ENCODE results near the gene TMEM150C.
"Not testable (repeated sequence)": the region's sequence is repeated elsewhere in the genome, so short reads cannot be mapped to it uniquely, and the experiment has no call there.

Gene TMEM150C

DNA sequence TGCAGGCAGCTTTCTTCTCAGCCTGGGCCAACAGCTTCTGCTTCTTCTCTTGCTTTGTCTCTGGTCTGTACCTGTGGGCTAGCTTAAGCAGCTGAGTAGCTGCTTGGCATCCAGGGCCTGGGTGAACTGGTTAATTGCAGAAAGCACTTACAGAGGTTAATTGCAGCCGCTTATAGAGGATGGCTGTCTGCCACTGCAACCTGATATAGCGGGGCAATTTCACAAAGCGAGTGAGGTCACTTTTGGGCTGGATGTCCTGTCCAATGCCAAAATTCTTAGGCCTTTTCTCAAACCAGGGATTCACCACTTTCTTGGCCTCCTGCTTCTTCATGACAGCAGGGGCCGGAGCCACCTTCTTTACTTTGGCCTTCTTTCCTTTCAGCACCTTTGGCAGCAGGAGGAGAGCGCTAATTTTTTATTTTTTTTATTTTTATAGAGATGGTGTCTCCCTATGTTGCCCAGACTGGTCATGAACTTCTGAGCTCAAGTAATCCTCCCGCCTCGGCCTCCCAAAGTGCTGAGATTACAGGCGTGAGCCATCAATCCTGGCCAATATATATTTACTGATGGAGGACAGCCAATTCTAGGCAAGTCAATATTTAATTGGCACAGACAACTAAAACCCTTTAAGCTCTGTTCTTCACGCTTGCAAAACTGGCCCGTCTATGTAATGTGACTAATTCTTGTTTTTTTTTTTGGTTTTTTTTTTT is 70.4 kb downstream of the TMEM150C start:
- peaks cover 0 to 3% of the 10 kb centered on the region in 2 donors for H3K36me3 ChIP-seq (ENCODE audit: control insufficient read depth in 1 of 2, insufficient read depth in 2 of 2, low read length in 2 of 2)
- no peaks in the 10 kb centered on the region for H3K9me3 ChIP-seq (ENCODE audit: control insufficient read depth in 1 of 2, low read length in 2 of 2)
- H3K27ac ChIP-seq (ENCODE audit: low read length), result no peak overlapping the region
- no peaks in the 10 kb centered on the region for H3K4me1 ChIP-seq (ENCODE audit: control insufficient read depth in 1 of 2, insufficient read depth in 2 of 2, low read length in 2 of 2)
- no peak overlapping the region for H3K4me3 ChIP-seq (ENCODE audit: low read depth in 1 of 2, low read length in 2 of 2)
- H3K27me3 ChIP-seq (ENCODE audit: low read depth, low read length), result no peaks in the 10 kb centered on the region

DNA sequence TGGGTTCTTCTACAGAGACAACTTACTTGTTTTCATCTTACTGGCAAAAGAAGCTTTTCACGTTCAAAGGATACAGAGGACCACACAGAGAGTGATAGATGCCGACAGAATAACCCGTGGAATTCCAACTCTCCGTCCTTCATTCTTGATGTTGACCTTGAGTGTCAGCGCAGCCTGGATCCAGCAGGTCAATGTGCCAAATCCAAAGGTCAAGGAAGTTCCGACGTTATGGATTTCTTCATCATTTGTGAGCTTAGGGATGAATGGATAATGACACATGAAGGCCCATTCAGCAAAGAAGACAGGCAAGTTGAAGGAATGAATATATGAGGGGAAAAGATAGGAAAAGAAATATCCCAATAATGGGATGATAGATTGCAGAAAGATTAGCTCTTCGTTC is 71.8 kb downstream of the TMEM150C start:
- no peaks in the 10 kb centered on the region for H3K27me3 ChIP-seq (ENCODE audit: low read depth, low read length)
- H3K36me3 ChIP-seq (ENCODE audit: control insufficient read depth in 1 of 2, insufficient read depth in 2 of 2, low read length in 2 of 2), result no peaks in the 10 kb centered on the region
- H3K9me3 ChIP-seq (ENCODE audit: control insufficient read depth in 1 of 2, low read length in 2 of 2), result no peaks in the 10 kb centered on the region
- H3K27ac ChIP-seq (ENCODE audit: low read length), result no peak overlapping the region
- H3K4me1 ChIP-seq (ENCODE audit: control insufficient read depth in 1 of 2, insufficient read depth in 2 of 2, low read length in 2 of 2), result no peaks in the 10 kb centered on the region
- H3K4me3 ChIP-seq (ENCODE audit: low read depth in 1 of 2, low read length in 2 of 2), result no peak overlapping the region

DNA sequence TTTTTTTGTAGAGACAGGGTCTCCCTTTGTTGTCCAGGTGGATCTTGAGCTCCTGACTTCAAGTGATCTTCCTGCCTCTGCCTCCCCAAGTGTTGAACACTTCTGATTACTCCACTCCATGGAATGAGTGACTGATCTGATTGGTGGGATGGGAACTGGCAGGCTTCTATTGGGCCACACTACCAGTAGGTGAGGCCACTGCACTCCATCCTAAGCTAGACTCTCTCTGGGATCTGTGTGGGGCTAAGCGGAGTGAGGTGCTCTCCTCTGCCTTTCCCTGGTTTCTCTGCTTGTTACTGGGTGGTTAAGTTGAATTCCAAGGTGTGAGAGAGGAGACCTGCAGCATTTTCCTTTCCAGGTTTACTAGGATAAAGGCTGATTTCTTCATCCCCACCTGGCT is 72.7 kb downstream of the TMEM150C start:
- Histone ChIP-seq H3K9me3 (ENCODE audit: control insufficient read depth in 1 of 2, low read length in 2 of 2) (no peaks in the 10 kb centered on the region), H3K4me3 (ENCODE audit: low read depth in 1 of 2, low read length in 2 of 2) (no peak overlapping the region), H3K4me1 (ENCODE audit: control insufficient read depth in 1 of 2, insufficient read depth in 2 of 2, low read length in 2 of 2) (no peaks in the 10 kb centered on the region), H3K27ac (ENCODE audit: low read length) (no peak overlapping the region), H3K36me3 (ENCODE audit: control insufficient read depth in 1 of 2, insufficient read depth in 2 of 2, low read length in 2 of 2) (no peaks in the 10 kb centered on the region), H3K27me3 (ENCODE audit: low read depth, low read length) (no peaks in the 10 kb centered on the region)

DNA sequence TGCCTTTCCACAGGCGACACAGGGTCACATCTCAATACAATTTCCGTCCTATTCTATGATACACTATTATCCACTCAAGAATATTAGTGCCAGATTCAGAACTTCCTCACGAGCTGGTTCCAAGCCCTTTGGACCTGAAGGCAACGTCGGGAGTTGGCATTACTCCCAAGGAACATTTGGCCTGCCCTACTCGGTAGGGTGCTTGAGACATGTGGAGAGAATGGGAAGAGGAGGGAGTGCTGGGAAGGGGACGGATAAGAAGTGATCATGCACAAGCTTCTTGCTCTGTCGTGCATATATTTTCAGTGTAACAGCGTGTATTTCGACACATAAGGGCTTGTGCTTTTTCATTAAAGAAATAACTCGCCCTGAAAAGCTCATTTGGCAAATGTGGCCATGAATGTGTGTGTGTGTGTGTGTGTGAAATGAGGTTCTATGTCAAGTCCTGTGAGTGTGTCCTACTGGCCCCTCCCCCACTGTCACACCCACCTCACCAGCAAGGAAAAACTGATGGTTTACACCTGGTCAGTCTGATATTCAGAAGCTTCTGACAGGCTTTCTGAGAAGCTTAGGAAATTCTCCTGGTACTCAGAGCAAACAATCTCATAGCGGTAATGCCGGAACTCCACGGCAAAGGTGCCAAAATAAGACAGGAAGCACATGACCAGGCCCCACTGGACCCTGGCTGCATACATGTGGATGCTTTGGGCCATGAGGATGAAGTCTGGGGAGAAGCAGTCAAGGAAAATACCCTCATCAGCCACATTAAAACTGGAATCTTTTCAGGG is 76.6 kb downstream of the TMEM150C start:
- no peaks in the 10 kb centered on the region for H3K27me3 ChIP-seq (ENCODE audit: low read depth, low read length)
- no peaks in the 10 kb centered on the region for H3K36me3 ChIP-seq (ENCODE audit: control insufficient read depth in 1 of 2, insufficient read depth in 2 of 2, low read length in 2 of 2)
- H3K9me3 ChIP-seq (ENCODE audit: control insufficient read depth in 1 of 2, low read length in 2 of 2), result no peaks in the 10 kb centered on the region
- H3K4me3 ChIP-seq (ENCODE audit: low read depth in 1 of 2, low read length in 2 of 2), result no peak overlapping the region
- H3K27ac ChIP-seq (ENCODE audit: low read length), result no peak overlapping the region
- H3K4me1 ChIP-seq (ENCODE audit: control insufficient read depth in 1 of 2, insufficient read depth in 2 of 2, low read length in 2 of 2), result no peaks in the 10 kb centered on the region

DNA sequence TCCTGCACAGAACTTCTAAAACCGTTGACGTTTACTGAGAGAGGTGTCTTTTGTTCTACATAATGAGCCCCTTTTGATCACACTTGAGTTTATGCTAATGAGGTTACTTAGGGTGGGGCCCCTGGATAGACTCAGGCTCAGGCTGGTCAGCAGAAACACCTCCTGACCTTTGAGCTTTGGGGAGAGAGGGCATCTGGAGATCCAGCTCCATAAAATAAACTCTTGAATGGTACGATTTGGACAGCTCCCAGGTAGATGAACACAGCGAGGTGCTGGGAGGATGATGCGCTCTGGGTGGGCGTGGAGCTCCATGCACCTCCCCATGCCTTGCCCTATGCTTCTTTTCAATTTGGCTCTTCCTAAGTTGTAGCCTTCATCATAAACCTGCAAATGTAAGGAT is 79.4 kb downstream of the TMEM150C start:
- H3K36me3 ChIP-seq (ENCODE audit: control insufficient read depth in 1 of 2, insufficient read depth in 2 of 2, low read length in 2 of 2), result no peaks in the 10 kb centered on the region
- H3K27me3 ChIP-seq (ENCODE audit: low read depth, low read length), result no peaks in the 10 kb centered on the region
- H3K9me3 ChIP-seq (ENCODE audit: control insufficient read depth in 1 of 2, low read length in 2 of 2), result no peaks in the 10 kb centered on the region
- H3K4me3 ChIP-seq (ENCODE audit: low read depth in 1 of 2, low read length in 2 of 2), result no peak overlapping the region
- no peaks in the 10 kb centered on the region for H3K4me1 ChIP-seq (ENCODE audit: control insufficient read depth in 1 of 2, insufficient read depth in 2 of 2, low read length in 2 of 2)
- H3K27ac ChIP-seq (ENCODE audit: low read length), result no peak overlapping the region

DNA sequence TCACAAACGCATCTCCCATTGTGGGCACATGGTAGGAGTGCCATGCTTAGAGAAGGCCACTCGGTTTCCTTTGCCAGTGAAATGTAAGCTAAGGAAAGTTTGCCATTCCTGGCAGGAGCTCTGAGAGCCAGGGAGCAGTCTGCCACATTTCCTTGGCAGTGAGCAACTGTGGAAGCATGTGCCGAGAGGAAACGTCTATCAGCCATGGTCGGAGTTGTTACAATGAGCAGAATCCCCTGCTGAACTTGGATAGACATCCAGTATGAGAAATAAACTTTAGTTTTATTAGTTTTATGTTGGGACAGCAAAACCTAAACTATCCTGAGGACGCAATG is 80.3 kb downstream of the TMEM150C start:
- no peak overlapping the region for H3K4me3 ChIP-seq (ENCODE audit: low read depth in 1 of 2, low read length in 2 of 2)
- no peaks in the 10 kb centered on the region for H3K27me3 ChIP-seq (ENCODE audit: low read depth, low read length)
- H3K4me1 ChIP-seq (ENCODE audit: control insufficient read depth in 1 of 2, insufficient read depth in 2 of 2, low read length in 2 of 2), result no peaks in the 10 kb centered on the region
- no peaks in the 10 kb centered on the region for H3K9me3 ChIP-seq (ENCODE audit: control insufficient read depth in 1 of 2, low read length in 2 of 2)
- no peaks in the 10 kb centered on the region for H3K36me3 ChIP-seq (ENCODE audit: control insufficient read depth in 1 of 2, insufficient read depth in 2 of 2, low read length in 2 of 2)
- no peak overlapping the region for H3K27ac ChIP-seq (ENCODE audit: low read length)

DNA sequence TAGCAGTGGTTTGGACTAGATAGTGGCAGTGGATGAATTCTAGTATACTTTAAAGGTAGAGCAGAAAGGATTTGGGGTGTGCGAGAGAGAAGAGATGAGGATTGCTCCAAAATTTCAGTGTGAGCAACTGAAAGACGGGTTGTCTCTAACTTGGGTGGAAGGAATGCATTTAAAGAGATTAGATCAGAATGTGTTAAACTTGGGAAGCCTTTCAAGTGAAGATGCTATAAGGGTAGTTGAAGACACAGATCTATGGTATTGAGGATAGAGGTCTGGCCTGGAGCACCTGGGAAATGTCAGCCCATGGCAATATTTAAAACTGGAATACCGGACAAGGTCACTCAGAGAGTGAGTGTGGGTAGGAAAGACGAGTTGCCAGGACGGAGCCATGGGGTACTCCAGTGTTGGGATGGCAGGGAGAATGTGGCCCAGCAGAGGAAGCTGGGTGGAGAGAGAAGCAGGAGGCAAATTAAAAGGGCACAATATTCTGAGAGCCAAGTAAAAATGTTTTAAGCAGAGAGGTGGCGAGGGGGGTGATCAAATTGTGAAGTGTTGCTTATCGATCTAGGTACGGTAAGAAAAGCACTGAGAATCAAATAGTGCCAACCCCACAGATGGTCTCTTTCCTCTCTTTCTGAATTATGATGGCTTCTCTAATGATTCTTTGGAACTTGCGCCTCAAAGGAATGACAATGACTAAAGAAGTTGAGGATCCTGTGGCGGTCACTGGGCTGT is 80.8 kb downstream of the TMEM150C start:
- no peak overlapping the region for H3K4me3 ChIP-seq (ENCODE audit: low read depth in 1 of 2, low read length in 2 of 2)
- no peaks in the 10 kb centered on the region for H3K36me3 ChIP-seq (ENCODE audit: control insufficient read depth in 1 of 2, insufficient read depth in 2 of 2, low read length in 2 of 2)
- no peaks in the 10 kb centered on the region for H3K27me3 ChIP-seq (ENCODE audit: low read depth, low read length)
- no peak overlapping the region for H3K27ac ChIP-seq (ENCODE audit: low read length)
- H3K4me1 ChIP-seq (ENCODE audit: control insufficient read depth in 1 of 2, insufficient read depth in 2 of 2, low read length in 2 of 2), result no peaks in the 10 kb centered on the region
- H3K9me3 ChIP-seq (ENCODE audit: control insufficient read depth in 1 of 2, low read length in 2 of 2), result no peaks in the 10 kb centered on the region

DNA sequence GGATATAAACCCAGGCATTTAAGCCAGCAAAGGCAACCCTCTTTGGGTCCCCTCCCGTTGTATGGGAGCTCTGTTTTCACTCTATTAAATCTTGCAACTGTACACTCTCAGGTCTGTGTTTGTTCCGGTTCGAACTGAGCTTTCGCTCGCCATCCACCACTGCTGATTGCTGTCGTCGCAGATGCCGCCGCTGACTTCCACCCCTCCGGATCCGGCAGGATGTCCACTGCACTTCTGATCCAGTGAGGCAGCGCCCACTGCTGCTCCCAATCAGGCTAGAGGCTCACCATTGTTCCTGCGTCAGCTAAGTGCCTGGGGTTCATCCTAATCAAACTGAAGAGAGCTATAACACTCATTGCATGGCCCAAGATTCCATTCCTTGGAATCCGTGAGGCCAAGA is 82.2 kb downstream of the TMEM150C start:
- no peak overlapping the region for H3K27ac ChIP-seq (ENCODE audit: low read length)
- no peaks in the 10 kb centered on the region for H3K27me3 ChIP-seq (ENCODE audit: low read depth, low read length)
- no peak overlapping the region for H3K4me3 ChIP-seq (ENCODE audit: low read depth in 1 of 2, low read length in 2 of 2)
- no peaks in the 10 kb centered on the region for H3K4me1 ChIP-seq (ENCODE audit: control insufficient read depth in 1 of 2, insufficient read depth in 2 of 2, low read length in 2 of 2)
- H3K36me3 ChIP-seq (ENCODE audit: control insufficient read depth in 1 of 2, insufficient read depth in 2 of 2, low read length in 2 of 2), result no peaks in the 10 kb centered on the region
- H3K9me3 ChIP-seq (ENCODE audit: control insufficient read depth in 1 of 2, low read length in 2 of 2), result no peaks in the 10 kb centered on the region

DNA sequence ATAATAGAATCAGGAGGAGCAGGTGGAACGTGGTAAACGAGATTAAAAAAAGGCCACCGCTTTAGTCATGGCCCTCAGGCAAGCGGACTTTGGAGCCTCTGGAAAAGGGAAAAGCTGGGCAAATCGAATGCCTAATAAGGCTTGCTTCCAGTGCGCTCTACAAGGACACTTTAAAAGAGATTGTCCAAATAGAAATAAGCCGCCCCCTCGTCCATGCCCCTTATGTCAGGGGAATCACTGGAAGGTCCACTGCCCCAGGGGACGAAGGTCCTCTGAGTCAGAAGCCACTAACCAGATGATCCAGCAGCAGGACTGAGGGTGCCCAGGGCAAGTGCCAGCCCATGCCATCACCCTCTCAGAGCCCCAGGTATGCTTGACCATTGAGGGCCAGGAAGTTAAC is 84.3 kb downstream of the TMEM150C start:
- not testable (repeated sequence) for H3K27me3 ChIP-seq (ENCODE audit: low read depth, low read length); H3K27ac ChIP-seq (ENCODE audit: low read length); H3K4me3 ChIP-seq (ENCODE audit: low read depth in 1 of 2, low read length in 2 of 2); H3K9me3 ChIP-seq (ENCODE audit: control insufficient read depth in 1 of 2, low read length in 2 of 2); H3K4me1 ChIP-seq (ENCODE audit: control insufficient read depth in 1 of 2, insufficient read depth in 2 of 2, low read length in 2 of 2); H3K36me3 ChIP-seq (ENCODE audit: control insufficient read depth in 1 of 2, insufficient read depth in 2 of 2, low read length in 2 of 2)

DNA sequence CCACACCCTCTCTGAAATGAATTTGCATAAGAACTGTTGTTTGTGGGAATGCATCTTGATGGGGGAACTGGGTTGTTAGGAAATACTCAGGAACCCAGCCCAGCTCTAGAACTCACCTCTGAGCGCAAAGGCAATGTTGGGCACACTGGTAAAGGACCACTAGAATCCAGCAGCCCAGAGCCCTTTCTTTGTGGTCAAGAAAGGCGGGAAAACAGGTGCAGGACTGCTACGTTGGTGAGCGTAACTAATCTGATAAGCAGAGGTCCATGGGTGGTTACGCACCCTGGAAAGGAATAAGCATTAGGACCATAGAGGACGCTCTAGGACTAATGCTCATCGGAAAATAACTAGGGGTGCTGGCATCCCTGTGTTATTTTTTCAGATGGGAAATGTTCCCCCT is 85.9 kb downstream of the TMEM150C start:
- H3K27ac ChIP-seq (ENCODE audit: low read length); H3K9me3 ChIP-seq (ENCODE audit: control insufficient read depth in 1 of 2, low read length in 2 of 2); H3K4me3 ChIP-seq (ENCODE audit: low read depth in 1 of 2, low read length in 2 of 2); H3K36me3 ChIP-seq (ENCODE audit: control insufficient read depth in 1 of 2, insufficient read depth in 2 of 2, low read length in 2 of 2); H3K4me1 ChIP-seq (ENCODE audit: control insufficient read depth in 1 of 2, insufficient read depth in 2 of 2, low read length in 2 of 2); H3K27me3 ChIP-seq (ENCODE audit: low read depth, low read length): not testable (repeated sequence)

DNA sequence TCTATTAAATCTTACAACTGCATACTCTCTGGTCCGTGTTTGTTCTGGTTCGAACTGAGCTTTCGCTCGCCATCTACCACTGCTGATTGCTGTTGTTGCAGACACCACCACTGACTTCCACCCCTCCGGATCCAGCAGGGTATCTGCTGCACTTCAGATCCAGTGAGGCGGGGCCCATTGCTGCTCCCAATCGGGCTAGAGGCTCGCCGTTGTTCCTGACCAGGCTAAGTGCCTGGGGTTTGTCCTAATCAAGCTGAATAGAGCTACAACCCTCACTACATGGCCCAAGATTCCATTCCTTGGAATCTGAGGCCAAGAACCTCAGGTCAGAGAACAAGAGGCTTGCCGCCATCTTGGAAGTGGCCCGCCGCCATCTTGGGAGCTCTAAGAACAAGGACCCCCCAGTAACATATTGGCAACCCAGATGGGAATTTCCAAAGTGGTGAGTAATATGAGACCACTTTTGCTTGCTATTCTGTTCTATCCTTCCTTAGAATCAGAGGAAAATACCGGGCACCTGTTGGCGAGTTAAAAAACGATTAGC is 88.1 kb downstream of the TMEM150C start:
- Histone ChIP-seq H3K27me3 (ENCODE audit: low read depth, low read length) (no peaks in the 10 kb centered on the region), H3K9me3 (ENCODE audit: control insufficient read depth in 1 of 2, low read length in 2 of 2) (no peaks in the 10 kb centered on the region), H3K4me1 (ENCODE audit: control insufficient read depth in 1 of 2, insufficient read depth in 2 of 2, low read length in 2 of 2) (peaks cover 0 to 4% of the 10 kb centered on the region in 2 donors), H3K27ac (ENCODE audit: low read length) (no peak overlapping the region), H3K36me3 (ENCODE audit: control insufficient read depth in 1 of 2, insufficient read depth in 2 of 2, low read length in 2 of 2) (no peaks in the 10 kb centered on the region), H3K4me3 (ENCODE audit: low read depth in 1 of 2, low read length in 2 of 2) (no peak overlapping the region)

All from muscle layer of duodenum (tissue), 2 donors.